RCC 7860 (cell line): ENCODE data around the gene AMOTL1.
"Not testable (repeated sequence)": the region's sequence is repeated elsewhere in the genome, so short reads cannot be mapped to it uniquely, and the experiment has no call there.

Experiments used
- DNase-seq: peaks from one replicate; pipeline ENCODE4 v3.0.0-alpha.2; 2015; ENCODE audit warnings: low spot score
- FAIRE-seq: peaks from 2 replicates; lab custom pipeline; 2012; peaks lifted over from hg19 to GRCh38; lab: Jason Lieb, UNC

Gene AMOTL1

GRCh38 chr11:94844031-94844430, 75.9 kb downstream of the AMOTL1 start:
- FAIRE-seq (no peak), DNase-seq (no peak)

GRCh38 chr11:94845622-94846021, 77.5 kb downstream of the AMOTL1 start:
- FAIRE-seq (no peak), DNase-seq (no peak)

DNA sequence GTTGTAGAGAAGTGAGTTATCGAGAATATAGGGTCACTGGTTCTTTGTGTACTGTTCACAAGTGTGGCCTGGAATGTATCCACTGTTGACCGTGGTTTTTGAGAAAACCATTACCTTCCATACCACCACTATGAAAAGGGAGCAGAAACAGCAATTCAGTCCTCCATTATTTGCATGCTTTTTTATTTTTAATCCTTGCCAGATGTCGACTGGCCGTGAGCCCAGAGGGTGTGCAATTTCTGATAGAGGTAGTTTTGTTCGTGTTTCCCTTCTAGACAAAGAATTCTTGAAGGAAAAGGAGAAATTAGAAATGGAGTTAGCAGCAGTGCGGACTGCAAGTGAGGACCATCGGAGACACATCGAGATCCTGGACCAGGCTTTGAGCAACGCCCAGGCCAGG, 81.7 kb downstream of the AMOTL1 start:
- no peak for DNase-seq
- FAIRE-seq = no peak

GRCh38 chr11:94851864-94852636, 83.9 kb downstream of the AMOTL1 start:
- DNase-seq (no peak), FAIRE-seq (no peak)

GRCh38 chr11:94853288-94853687, 85.1 kb downstream of the AMOTL1 start:
- not testable (repeated sequence) for FAIRE-seq, DNase-seq

GRCh38 chr11:94853836-94854235, 85.7 kb downstream of the AMOTL1 start:
- FAIRE-seq = no peak
- no peak for DNase-seq

GRCh38 chr11:94854770-94855633, 86.8 kb downstream of the AMOTL1 start:
- DNase-seq (no peak), FAIRE-seq (no peak)

DNA sequence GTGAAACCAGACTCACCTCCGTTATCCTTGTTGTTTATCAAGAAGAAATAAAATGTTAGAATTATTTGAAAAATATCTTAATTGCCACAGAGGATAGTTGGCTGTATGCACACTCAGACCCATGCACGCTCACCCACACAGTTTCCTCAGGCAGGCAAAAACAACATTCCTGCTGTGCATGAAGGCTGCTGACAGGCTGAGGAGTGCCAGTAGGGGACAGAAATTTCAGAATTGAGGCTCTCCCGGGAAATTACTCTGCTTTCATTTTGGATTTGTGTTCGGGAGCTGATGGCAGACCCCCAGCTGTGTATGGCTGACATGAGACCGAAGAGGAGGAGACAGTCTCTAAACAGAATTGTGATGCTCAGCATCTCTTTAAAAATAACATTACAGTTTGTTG, 87.5 kb downstream of the AMOTL1 start:
- FAIRE-seq (no peak), DNase-seq (no peak)

DNA sequence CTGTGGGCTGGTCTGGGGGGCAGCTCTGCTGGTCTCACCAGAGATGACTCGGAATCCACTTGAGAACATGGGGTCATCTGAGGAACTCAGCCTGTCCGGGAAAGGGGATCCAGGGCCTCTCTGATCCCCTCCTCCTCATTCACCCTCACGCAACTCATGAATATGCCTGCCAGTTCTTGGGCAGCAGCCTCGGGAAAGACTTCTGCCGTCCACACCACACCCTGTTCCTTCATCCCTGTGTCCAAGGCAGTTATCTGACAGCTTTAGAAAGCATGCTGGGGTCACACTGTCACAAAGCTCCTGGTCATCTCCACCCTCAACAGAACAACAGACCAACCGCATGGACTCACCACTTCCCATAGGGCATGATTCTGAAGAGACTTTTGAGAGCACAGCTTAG, 88.3 kb downstream of the AMOTL1 start:
- DNase-seq (no peak), FAIRE-seq (no peak)

DNA sequence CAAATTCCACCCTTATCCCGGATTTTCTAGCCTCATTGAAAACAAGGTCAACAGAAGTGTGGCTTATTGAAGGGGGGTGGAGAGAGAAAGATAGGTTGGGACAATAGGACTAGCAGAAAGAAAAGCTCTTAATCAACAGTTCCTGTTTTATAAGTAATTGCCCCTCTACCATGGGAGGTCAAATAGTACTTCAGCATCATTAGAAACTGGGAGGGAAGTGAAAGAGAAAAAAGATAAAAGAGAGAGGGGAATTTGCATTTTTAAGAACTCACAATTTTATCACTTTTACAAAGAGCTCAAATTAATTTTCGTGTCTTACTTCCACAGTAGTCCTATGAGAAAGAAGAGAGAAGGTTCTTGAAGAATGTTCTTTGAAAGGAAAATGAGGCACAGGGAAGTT, 89.2 kb downstream of the AMOTL1 start:
- no peak for FAIRE-seq
- no peak for DNase-seq

DNA sequence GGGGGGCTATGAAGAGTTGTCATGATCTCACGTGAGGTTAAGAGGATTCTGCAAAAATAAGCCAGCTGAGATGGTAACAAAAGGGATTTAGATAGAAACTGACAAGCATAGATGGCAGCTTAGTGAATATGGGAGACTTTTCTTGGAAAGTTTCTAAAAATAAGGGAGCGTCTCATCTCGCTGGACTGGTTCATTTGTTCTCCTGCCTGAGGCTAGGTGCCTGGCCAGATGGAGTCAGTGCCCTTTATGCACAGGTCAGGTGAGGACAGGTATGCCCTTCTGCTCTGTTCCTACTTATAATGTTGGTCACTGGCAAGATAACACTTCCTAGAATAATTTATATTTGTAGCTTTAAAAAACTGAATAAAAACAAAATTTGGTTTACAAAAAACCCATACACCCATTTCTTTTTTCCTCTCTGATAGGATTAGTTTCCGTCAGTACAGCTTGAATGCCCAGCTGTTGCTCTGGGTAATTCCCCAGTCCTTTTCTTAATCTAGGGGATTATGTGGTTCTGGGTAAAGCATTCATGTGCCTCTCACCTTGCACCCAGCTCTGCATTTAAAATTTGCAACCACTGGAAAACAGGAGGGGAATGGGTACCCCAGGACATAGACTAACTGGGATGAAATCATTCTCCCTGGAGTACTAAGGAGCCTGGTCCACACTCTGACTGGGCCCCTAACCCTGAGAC, 90.0 kb downstream of the AMOTL1 start:
- FAIRE-seq (no peak), DNase-seq (no peak)

- FAIRE-seq (no peak), DNase-seq (no peak)
These were observed 92.2 kb downstream of the AMOTL1 start for GRCh38 chr11:94860333-94860732.

DNA sequence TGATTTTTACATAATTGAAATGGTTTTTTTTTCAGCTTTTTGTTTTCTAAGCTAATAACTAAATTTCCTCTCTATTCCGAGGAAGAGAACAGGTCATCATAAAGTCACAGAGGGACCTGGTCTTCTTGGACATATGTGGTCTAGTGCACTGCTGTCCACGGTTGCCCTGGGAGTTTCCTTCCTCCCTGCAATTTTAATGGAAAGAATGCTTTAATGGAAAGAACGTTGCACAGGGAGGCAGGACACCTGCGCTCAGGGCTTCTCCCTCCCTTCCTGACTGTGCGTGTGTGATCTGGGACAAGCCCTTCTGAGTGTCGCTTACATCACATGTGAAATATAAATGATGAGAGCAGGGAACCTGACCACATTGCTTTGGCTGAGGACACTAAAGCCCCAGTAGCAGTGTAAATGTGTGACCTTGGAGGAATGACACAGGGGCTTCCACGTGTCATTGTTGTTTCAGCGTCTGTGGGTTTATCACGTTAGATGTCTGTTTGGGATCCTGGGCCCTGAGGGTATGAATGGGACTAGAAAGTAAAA, 93.2 kb downstream of the AMOTL1 start:
- DNase-seq = no peak
- no peak for FAIRE-seq

- FAIRE-seq (no peak), DNase-seq (no peak)
These were observed 95.0 kb downstream of the AMOTL1 start for GRCh38 chr11:94862926-94863880.

DNA sequence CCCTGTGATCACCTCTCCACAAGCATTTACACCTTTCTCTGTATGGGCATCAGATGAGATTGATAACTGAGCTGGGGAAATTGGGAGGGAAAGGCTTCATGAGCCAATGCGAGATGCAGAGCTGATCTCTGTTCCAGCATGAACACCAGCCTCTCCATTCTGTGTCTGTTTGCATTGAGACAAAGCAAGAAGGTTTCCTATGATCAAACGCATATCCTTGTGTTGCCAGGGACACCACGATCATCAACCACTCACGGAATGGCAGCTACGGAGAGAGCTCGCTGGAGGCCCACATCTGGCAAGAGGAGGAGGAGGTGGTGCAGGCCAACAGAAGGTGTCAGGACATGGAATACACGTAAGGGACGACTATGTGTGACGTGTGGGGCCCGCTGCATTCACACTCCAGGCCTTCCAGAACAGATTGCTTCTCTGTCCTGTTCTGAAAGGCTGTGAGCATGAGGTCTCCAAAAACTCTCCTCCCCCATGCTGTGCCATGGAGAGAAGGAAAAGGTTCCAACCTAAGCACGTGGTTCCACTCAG, 96.4 kb downstream of the AMOTL1 start:
- DNase-seq (no peak), FAIRE-seq (no peak)

GRCh38 chr11:94866231-94866822, 98.2 kb downstream of the AMOTL1 start:
- FAIRE-seq (no peak), DNase-seq (no peak)

GRCh38 chr11:94866936-94867795, 99.0 kb downstream of the AMOTL1 start:
- FAIRE-seq (no peak), DNase-seq (no peak)

- DNase-seq (no peak), FAIRE-seq (no peak)
These were observed 100.3 kb downstream of the AMOTL1 start for GRCh38 chr11:94868468-94868867.

GRCh38 chr11:94869186-94869585, 101.0 kb downstream of the AMOTL1 start:
- FAIRE-seq (no peak), DNase-seq (no peak)
